8988T (cell line): Measurements from ENCODE around the gene PSEN1.

Experiments used
- DNase-seq: peaks from one replicate; pipeline ENCODE4 v3.0.0; 2011

The PSEN1 gene

DNA sequence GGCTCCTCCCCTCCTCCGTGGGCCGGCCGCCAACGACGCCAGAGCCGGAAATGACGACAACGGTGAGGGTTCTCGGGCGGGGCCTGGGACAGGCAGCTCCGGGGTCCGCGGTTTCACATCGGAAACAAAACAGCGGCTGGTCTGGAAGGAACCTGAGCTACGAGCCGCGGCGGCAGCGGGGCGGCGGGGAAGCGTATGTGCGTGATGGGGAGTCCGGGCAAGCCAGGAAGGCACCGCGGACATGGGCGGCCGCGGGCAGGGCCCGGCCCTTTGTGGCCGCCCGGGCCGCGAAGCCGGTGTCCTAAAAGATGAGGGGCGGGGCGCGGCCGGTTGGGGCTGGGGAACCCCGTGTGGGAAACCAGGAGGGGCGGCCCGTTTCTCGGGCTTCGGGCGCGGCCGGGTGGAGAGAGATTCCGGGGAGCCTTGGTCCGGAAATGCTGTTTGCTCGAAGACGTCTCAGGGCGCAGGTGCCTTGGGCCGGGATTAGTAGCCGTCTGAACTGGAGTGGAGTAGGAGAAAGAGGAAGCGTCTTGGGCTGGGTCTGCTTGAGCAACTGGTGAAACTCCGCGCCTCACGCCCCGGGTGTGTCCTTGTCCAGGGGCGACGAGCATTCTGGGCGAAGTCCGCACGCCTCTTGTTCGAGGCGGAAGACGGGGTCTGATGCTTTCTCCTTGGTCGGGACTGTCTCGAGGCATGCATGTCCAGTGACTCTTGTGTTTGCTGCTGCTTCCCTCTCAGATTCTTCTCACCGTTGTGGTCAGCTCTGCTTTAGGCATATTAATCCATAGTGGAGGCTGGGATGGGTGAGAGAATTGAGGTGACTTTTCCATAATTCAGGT is at the start of gene PSEN1:
TSS of gene PSEN1 (plus strand) at position 121 of the 839 bp plus-strand sequence. CDS start 11,513 bp downstream, outside the sequence.
- DNase-seq: peak; percentile 84

DNA sequence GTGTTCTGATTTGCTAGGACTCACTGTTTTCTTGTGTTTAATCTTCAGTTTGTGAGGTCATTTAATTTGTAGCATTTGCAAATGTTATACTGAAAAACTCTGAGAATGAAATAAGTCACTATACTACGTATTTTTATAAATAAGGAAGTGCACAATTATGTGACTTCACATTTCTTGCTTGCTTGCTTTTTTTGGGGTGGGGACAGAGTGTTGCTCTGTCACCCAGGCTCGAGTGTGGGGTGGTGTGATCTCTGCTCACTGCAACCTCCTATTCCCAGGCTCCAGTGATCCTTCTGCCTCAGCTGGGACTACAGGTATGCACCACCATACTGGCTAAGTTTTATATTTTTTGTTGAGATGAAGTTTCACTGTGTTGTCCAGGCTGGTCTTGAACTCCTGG is 45.3 kb upstream of the PSEN1 start:
- no peak for DNase-seq

GRCh38 chr14:73097421-73097820 is 38.9 kb upstream of the PSEN1 start:
- DNase-seq: no peak

DNA sequence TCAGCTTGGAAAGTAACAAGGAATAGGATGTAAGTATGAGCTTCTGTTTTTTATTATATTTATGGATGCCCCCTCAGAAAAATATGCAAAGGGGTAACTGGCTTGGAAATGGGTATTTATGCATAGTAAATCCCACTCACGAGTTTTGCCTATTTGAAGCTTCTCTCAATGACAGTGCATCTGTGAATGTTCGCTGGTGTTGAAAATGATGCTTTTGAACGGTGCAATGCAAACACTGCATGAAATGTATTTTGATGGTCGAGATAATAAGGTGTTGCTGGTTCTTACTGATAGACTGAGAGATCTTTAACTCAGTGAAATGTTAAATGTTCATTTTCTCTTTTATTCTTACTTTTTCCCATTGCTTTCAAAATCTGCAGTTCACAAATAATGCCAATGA is 36.0 kb upstream of the PSEN1 start:
- DNase-seq: no peak

- DNase-seq: no peak
Measured at GRCh38 chr14:73102806-73103497, 33.4 kb upstream of the PSEN1 start.

- no peak for DNase-seq
Measured at GRCh38 chr14:73105050-73105449, 31.3 kb upstream of the PSEN1 start.

- DNase-seq: no peak
Measured at GRCh38 chr14:73105727-73106126, 30.6 kb upstream of the PSEN1 start.

DNA sequence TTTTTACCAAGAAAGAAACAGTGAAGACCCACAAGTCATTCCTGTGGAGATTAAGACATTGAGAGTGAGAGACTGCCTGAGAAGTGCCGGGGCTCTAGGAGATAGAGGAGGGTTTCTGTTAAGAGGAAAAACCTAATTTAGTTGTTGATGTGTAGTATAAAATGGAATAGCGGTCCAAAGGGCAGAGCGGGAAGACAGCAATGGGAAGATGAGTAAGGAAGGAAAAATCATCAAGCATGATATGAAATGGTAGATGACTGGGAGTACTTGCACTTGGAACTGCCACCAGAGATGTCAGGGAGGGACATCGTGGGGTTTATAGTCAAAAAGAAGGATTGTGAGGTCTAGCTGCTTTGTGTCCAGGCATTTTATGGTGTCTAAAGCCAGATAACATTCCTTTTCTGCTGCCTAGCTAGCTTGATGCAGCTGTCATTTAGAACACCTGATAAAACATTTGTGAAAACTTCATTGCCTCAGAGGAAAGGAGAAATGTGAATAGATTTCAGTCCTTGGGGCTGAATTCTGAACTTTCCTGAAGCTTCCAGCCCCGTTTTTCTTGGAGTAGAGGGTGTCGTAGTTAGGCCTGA is 20.1 kb upstream of the PSEN1 start:
- no peak for DNase-seq

DNA sequence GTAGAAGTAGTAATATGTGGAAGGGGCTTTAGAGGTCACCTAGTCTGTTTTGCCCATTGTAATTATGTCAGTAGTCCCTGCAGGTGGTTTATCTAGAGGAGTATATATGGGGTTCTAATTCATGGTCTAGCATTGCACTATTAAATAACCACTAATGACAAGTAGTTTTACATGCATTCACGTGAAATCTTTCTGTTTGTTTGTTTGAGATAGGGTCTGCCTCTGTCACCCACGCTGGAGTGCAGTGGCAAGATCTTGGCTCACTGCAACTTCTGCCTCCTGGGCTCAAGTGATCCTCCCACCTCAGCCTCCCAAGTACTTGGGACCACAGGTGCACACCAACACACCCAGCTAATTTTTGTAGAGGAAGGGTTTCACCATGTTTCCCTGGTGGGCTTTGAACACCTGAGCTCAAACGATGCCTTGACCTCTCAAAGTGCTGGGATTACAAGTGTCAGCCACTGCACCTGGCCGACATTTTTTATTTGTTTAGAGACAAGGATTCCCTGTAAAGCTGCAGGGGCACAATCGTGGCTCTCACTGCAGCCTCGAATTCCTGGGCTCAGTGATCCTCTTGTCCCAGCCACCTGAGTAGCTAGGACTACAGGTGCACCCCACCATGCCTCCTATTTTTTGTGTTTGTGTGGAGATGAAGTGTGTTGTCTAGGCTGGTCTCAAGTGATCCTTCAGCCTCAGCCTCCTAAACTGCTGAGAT is 12.0 kb upstream of the PSEN1 start:
- DNase-seq: no peak

DNA sequence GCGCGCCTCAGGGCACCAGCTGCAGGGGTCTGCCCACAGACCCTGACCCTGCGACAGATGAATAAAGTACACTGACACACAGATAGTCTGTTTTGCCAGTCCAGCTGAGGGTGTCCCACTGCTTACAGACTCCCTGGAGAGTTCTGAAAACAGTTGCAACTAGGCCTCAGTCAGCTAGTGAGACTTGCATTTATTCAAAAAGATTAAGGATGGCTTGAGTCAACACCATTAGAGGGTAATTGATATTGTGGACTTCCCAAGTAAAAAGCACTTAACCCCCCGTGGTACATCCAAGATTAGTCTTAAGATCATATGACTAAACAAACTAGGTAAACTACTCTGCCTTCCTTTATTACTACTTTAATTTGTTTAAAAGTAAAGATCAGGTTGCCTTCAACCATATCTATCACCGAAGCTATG is 11.1 kb upstream of the PSEN1 start:
- no peak for DNase-seq

DNA sequence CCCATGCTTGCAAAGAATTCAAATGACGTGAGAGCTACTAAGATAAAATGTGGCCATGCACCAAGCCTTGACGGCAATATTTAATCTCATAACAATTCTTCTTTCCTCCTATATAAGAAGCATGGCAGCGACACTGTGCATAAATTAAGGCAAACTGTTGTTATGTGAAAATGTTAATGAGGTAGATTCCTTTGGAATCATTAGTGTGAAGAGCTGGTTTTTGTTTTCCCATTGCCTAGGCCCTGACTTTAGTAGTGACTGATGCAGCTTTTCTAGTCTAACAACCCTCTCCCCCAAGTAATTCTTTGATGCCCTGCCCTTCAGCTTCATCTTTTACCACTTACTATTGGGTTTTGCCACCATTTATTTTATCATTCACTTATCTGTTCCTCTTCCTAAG is 10.6 kb upstream of the PSEN1 start:
- DNase-seq: no peak

DNA sequence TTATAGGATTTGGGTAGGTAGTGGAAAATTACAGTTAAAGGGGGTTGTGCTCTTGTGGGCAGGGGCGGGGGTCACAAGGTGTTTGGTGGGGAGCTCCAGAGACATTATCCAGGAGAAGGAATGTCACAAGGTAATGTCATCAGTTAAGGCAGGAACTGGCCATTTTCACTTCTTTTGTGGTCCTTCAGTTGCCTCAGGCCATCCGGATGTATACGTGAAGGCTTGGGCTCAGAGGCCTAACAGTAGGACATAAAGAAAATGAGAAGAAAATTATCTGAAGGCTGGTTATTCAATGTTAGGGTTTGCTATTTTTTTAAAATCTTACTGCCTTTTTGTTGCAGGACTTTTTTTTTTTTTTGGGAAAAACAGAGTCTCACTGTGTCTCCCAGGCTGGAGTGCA is 2.5 kb upstream of the PSEN1 start:
- DNase-seq: no peak

DNA sequence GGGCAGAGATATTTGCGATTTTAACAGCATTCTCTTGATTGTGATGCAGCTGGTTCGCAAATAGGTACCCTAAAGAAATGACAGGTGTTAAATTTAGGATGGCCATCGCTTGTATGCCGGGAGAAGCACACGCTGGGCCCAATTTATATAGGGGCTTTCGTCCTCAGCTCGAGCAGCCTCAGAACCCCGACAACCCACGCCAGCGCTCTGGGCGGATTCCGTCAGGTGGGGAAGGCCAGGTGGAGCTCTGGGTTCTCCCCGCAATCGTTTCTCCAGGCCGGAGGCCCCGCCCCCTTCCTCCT is 271 bp upstream of the PSEN1 start:
- DNase-seq: no peak

GRCh38 chr14:73140811-73141323 is 4.6 kb downstream of the PSEN1 start:
- no peak for DNase-seq

DNA sequence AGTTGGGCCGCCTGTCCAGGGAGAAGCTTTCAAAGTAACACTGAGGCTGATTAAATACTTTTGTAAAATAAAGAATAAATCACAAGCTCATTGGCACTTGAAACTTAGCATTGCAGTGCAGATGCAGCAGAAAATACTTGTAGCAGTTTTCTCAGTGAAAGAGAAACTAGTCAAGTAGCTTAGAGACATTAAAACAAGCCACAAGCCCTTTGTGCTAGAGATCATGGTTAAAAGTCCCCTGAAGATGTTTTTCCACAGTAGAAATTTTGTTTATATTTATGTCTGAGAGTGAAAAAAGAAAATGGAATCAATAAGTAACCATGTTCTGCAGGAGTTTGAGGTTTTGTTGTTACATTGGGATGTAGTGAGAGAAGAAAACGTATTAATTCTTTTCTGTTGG is 5.9 kb downstream of the PSEN1 start:
- DNase-seq: no peak

GRCh38 chr14:73143003-73143402 is 6.7 kb downstream of the PSEN1 start:
- DNase-seq: no peak

DNA sequence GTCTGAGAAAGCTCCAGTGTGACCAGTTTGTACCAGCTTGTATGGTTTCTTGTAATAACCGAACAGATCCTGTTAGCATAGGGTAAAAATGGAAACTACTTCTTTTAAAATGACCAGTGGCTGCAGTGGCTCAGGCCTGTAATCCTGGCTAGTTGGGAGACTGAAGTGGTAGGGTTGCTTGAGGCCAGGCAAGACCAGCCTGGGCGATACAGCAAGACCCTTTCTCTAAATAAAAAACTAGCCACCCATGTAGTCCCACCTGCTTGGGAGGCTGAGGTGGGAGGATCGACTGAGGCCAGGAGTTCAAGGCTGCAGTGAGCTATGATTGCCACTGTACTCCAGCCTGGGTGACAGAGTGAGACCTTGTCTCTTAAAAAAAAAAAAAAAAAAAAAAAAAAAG is 7.3 kb downstream of the PSEN1 start:
- no peak for DNase-seq

GRCh38 chr14:73145371-73145770 is 9.1 kb downstream of the PSEN1 start:
- no peak for DNase-seq

DNA sequence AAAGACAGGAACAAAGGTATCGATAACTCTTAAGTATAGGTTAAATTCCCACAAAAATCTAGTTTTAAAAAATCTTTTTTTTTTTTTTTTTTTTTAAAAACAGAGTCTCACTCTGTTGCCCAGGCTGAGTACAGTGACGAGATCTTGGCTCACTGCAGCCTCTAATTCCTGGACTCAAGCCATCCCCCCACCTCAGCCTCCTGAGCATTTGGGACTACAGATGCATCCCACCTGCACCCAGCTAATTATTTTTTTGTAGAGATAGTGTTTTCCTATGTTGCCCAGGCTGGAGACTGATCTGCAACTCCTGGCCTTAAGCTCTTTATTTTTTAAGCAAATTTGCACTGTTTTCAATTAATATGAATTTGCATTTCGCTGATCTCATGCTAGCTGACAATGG is 9.8 kb downstream of the PSEN1 start:
- no peak for DNase-seq

GRCh38 chr14:73149753-73150152 is 13.4 kb downstream of the PSEN1 start:
- DNase-seq: no peak

DNA sequence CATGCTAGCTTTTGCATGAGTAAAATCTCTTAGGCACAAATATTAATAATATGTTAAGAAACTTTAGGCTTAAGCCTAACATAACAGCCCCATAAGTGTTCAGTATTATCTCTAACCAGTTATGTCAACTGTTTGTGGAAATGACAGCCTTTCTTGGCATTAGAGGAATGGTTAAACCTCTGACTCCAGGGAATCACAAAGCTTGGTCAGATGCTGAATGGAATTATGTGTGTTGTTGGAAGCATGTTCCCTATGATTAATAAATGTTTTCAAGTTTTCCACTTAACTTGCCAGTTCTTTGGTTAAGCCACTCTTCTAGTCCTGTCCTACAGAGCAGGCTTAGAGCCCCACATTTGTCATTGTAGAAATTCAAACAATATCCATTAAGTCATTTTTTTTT is 17.0 kb downstream of the PSEN1 start:
- no peak for DNase-seq

DNA sequence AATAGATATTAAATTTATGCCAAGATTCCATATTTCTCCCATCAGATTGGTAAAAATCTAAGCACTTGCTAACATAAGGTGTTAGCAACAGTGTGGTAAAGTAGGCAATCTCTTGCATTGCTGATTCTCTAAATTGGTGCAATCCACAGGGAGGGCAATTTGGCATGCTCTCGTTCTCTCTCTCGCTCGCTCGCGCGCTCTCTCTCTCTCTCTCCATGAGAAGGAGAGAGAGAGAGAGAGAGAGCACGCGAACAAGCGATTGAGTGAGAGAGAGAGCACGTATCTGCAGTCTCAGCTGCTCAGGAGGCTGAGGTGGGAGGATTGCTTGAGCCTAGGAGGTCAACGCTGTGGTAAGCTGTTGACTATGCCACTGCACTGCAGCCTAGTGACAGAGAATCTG is 25.9 kb downstream of the PSEN1 start:
- DNase-seq: no peak

DNA sequence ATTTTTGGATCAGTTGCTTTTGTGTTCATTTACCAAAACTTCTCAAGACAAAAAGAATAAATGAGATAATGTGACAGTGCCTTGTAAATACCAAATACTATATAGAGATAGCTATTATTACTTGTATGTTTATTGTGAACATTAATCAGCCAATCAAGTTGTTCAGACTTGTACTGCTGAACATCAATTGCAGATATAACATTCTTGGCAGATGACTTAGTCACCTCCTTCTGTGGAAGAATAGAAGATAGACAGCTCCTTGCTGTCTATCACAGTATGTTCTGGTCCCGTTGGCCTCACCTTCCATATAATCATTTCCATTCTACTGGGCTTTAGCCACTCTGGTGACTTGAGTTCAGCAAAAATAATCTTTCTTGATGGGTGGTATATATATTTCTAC is 30.1 kb downstream of the PSEN1 start:
- DNase-seq: no peak
